Lower leg skin (tissue), 4 donors: ENCODE data around the gene HP. TPM values are rescaled to one million over a fixed set of nuclear protein-coding genes. Genes with fewer than 3 reads are reported as not detected.
"Not testable (repeated sequence)": the region's sequence is repeated elsewhere in the genome, so short reads cannot be mapped to it uniquely, and the experiment has no call there.

Experiments
- DNase-seq, 2 donors: peaks; one replicate each; pipeline ENCODE4 v3.0.0-alpha.2; 2019; ENCODE audit warnings: low spot score in 2 of 2
- H3K4me3 ChIP-seq: fragments of 200-600 bp; sonication (generic); 2 replicates; pipeline ENCODE4 v1.5.1; 2017; ENCODE audit warnings: mild to moderate bottlenecking, low read depth; ENCODE audit not compliant: poor library complexity, severe bottlenecking
- POLR2A ChIP-seq, 2 donors: fragments of 450-650 bp; IDR thresholded peaks; one replicate each; pipeline ENCODE4 v1.6.1; 2016 to 2017; ENCODE audit warnings: antibody characterized with exemption in 2 of 2, mild to moderate bottlenecking in 1 of 2, moderate library complexity in 1 of 2
- WGBS, 2 donors: methylation state at CpG; one replicate each; pipeline ENCODE4 v1.1.5; 2018; 5-methylcytosine and 5-hydroxymethylcytosine counted together
- intact Hi-C: fragments of 100-400 bp; cut with DNase I; formaldehyde crosslinking; loops from one replicate; pipeline ENCODE4 v1.15.0; 2023; ENCODE audit warnings: low total_unique reads
- total RNA-seq, 4 donors: library from RNA; depleted of rRNA; stranded (reverse); fragments of >200 nt; gene quantifications; one replicate each; pipeline ENCODE4 v1.1.0, GENCODE V29; 2016
- TF ChIP-seq, protein P1 (sequence below), 3 donors: fragments of 450-650 bp; IDR thresholded peaks; one replicate each; pipeline ENCODE4 v1.5.1; 2016; ENCODE audit warnings: antibody characterized with exemption in 3 of 3, mild to moderate bottlenecking in 3 of 3, moderate library complexity in 2 of 3

The HP gene, protein sequence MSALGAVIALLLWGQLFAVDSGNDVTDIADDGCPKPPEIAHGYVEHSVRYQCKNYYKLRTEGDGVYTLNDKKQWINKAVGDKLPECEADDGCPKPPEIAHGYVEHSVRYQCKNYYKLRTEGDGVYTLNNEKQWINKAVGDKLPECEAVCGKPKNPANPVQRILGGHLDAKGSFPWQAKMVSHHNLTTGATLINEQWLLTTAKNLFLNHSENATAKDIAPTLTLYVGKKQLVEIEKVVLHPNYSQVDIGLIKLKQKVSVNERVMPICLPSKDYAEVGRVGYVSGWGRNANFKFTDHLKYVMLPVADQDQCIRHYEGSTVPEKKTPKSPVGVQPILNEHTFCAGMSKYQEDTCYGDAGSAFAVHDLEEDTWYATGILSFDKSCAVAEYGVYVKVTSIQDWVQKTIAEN
- 1 to 10 TPM in 1 of 4 donors, not detected in 3; 1.3 TPM for total RNA-seq

DNA sequence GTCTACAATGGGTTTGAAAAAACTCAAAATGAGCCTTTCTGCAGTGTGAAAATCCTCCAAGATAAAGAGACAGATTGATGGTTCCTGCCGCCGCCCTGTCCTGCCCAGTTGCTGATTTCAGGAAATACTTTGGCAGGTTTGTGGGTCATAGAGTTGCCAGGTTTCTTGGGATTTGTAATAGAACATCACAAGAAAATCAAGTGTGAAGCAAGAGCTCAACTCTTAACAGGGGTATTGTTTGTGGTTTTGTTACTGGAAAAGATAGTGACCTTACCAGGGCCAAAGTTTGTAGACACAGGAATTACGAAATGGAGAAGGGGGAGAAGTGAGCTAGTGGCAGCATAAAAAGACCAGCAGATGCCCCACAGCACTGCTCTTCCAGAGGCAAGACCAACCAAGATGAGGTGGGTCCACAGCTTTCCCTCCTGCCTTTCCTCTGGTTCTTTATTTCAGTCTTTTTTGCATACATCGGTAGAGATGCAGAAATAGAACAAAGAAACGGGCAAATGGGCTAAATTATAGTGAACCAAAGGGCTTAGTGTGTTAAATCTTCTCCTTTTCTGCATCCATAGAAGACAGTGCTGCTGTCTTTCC lies at the start of gene HP:
TSS of gene HP (plus strand) at position 252 of the 594 bp plus-strand sequence. CDS start at position 400, 148 bp downstream.
- DNase-seq, H3K4me3 ChIP-seq, intact Hi-C loops: not testable (repeated sequence)
- WGBS, 2 donors = 76 to 84% methylated on average over 5 of the region's 5 CpGs

DNA sequence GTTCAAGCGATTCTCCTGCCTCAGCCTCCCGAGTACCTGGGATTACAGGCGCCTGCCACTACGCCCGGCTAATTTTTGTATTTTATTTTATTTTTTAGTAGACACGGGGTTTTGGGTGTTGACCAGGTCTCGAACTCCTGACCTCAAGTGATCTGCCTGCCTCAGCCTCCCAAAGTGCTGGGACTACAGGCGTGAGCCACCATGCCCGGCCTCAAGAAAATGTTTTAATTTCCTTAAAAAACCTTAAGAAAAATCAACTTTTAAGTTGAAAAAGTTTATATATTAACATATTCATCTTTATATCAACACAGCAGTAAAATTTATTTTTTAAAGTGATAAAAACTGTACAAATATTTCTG lies 46.3 kb upstream of the HP start:
- intact Hi-C loops, DNase-seq, H3K4me3 ChIP-seq: not testable (repeated sequence)
- WGBS, 2 donors = 73 to 79% methylated on average over 9 of the region's 9 CpGs

DNA sequence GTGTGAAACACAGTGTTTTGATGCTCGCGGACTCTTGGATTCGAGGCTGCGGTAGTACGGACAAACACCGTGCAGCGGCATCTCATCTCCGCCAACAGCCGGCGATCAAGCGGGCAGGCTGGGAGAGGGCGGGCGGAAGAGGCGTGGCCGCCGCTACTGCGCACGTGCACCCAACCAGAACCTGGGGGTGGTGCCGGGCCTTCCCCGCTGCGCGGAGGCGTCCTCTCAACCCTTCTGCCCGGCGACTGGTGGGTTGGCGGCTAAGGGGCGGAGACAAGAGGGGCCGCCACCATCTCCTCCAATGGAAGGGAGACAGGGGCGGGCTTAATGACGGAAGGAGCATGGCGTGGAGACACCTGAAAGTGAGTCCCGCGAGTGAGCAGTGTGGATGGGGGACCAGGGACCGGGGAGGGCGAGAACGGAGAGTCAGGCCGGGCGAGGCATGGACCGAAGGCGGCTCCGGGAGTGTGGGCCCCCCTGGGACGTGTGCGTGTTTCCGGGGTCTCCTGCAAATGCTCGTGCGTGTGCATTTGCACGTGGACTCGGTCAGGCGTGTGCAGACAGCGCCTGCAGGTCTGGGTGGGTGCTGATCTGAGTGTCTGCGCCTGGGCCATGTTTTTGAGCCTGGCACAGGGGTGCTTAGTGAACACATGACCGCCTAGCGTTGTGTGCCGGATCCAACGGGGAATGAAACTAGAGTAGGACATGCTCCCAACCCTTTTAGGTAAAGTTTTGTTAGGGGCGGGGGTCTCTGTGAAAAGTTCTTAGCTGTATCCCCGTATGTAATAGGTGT lies 45.7 kb upstream of the HP start, which contains the start of gene DHODH:
TSS of gene DHODH (plus strand) at position 321 of the 793 bp plus-strand sequence. CDS start at position 342, 21 bp downstream.
- DNase-seq = peak; percentile 97 to 99
- intact Hi-C loops = no loop called here
- no peak for TF ChIP-seq POLR2A (IDR thresholded peaks at IDR 0.05)
- TF ChIP-seq, protein P1, sequence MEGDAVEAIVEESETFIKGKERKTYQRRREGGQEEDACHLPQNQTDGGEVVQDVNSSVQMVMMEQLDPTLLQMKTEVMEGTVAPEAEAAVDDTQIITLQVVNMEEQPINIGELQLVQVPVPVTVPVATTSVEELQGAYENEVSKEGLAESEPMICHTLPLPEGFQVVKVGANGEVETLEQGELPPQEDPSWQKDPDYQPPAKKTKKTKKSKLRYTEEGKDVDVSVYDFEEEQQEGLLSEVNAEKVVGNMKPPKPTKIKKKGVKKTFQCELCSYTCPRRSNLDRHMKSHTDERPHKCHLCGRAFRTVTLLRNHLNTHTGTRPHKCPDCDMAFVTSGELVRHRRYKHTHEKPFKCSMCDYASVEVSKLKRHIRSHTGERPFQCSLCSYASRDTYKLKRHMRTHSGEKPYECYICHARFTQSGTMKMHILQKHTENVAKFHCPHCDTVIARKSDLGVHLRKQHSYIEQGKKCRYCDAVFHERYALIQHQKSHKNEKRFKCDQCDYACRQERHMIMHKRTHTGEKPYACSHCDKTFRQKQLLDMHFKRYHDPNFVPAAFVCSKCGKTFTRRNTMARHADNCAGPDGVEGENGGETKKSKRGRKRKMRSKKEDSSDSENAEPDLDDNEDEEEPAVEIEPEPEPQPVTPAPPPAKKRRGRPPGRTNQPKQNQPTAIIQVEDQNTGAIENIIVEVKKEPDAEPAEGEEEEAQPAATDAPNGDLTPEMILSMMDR (IDR thresholded peaks at IDR 0.05) = no peak
- whole genome bisulfite sequencing, 2 donors = 1% methylated on average over 45 to 56 of the region's 57 CpGs
- peak within 1 kb of the TSS; percentile 83 for H3K4me3 ChIP-seq

DNA sequence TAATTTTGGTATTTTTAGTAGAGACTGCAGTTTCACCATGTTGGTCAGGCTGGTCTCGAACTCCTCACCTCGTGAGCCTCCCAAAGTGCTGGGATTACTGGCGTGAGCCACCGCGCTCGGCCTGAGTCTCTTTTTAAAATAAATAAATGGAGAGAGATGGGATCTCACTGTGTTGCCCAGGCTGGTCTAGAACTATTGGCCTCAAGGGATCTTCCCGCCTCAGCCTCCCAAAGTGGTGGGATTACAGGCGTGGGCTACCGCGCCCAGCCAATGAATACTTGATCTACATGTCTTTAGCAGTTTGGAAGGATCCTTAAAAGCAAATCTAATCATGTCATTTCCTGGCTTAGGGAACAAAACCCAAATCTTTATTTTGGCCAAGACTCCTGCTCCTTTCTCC lies 44.5 kb upstream of the HP start:
- WGBS, 2 donors = 84 to 91% methylated on average over 10 of the region's 10 CpGs
- TF ChIP-seq POLR2A (IDR thresholded peaks at IDR 0.05) = no peak
- TF ChIP-seq, protein P1 (IDR thresholded peaks at IDR 0.05) = no peak
- no peak overlapping the region for H3K4me3 ChIP-seq
- intact Hi-C loops = no loop called here
- no peak for DNase-seq

DNA sequence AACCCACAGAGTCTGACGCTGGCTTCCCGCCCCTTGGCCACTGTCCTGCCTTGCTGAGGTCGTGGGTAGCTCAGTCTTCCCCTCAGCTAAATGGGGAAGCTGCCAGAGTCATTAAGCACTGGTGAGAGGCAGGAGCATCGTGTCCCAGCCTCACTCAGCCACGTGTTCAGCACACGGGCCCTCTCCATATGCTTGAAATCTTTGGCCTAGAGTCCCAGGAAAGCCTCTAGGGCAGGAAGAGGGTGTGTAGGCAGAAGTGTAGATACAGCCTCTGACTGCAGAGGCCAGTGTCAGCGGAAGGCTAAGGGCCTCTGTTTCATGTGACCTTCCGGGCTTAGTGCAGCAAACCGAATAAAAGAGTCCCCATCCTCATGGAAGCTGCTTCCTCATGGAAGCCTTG lies 41.7 kb upstream of the HP start:
- DNase-seq = no peak
- intact Hi-C loops = no loop called here
- 54 to 59% methylated on average over 9 of the region's 9 CpGs for WGBS, 2 donors
- H3K4me3 ChIP-seq = no peak overlapping the region
- TF ChIP-seq, protein P1 (IDR thresholded peaks at IDR 0.05) = no peak
- TF ChIP-seq POLR2A (IDR thresholded peaks at IDR 0.05) = no peak

DNA sequence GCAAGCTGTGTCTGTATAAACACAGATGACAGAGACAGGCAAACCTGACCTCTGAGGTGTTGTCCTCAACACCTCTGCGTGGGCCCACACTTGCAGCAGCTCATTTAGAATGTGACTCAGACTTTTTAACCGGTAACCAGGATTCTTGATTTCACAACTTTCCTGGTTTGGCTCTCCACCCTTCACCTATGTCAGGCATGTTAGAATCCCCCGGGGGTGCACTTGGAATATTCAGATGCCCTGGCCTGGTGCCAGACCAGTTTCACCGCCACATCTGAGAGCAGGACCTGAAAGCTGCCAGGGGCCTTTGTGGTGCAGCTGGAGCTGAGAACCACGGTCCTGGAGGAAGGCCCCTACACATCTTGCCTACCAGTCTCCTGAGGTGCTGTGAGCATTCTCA lies 40.9 kb upstream of the HP start:
- TF ChIP-seq, protein P1 (IDR thresholded peaks at IDR 0.05) = no peak
- TF ChIP-seq POLR2A (IDR thresholded peaks at IDR 0.05) = no peak
- no peak overlapping the region for H3K4me3 ChIP-seq
- 18 to 21% methylated on average over 5 of the region's 5 CpGs for WGBS, 2 donors
- intact Hi-C loops = no loop called here
- peak in 1 of 2 donors; percentile 40 for DNase-seq
